ENCODE results near the gene RNF4. TPM values are rescaled to one million over a fixed set of nuclear protein-coding genes. Genes with fewer than 3 reads are reported as not detected.
A peak's percentile ranks its signal among the peaks of the same experiment; 100 is the strongest.

RNF4 gene
- polyA plus RNA-seq, 3 donors, result 28.8 to 41.3 (median 37.0) TPM

DNA sequence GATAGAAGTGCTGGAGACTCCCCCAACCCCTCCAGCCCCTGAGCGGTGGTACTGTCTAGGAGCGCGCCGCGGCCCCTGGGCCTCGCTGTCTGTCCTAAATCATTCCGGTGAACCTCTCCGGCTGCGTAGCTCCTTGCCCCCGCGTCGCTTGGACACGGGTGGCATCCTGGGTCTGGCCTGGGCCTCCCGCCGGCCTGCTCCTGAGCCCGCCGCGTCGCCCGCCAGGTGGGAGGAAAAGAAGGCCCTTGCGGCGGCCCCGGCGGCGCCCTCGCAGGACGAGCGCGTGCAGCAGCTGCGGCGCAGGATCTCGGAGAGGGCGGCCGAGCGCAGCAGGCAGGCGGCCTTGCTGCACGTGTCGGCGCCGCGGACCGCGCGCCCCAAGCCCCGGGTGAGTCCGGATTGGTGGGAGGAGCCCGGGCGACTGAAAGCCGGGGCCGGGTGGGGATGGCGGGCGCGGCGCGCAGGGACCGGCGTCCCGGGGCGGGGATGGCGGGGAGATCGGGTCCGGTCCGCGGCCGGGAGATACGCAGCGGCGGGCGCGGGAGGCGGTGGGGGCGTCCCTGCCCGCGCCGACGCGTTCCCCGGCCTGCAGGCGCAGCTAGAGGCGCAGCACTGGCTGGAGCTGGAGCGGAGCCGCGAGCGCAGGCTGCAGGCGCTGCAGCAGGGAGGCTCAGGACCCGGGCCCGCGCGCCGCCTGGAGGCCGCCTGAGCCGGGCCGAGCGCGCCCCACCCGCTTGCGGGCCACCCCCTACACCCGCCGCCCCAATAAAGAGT lies 6.5 kb upstream of the RNF4 start:
- H2AFZ ChIP-seq (ENCODE audit: insufficient read depth, low read depth, low read length, poor library complexity, severe bottlenecking), result peak overlapping the region; percentile 63

More for the DNA sequence above, 6.5 kb upstream of the RNF4 start:
- Histone ChIP-seq H3K27me3 (ENCODE audit: control insufficient read depth in 2 of 2, insufficient read depth in 2 of 2, low read length in 2 of 2) (peaks cover 11 to 26% of the 10 kb centered on the region in 2 donors), H3K9ac (ENCODE audit: insufficient read depth, low read length, poor library complexity, severe bottlenecking) (peak overlapping the region; percentile 43), H3K4me3 (replicated peaks in 1 of 3; ENCODE audit: low read depth in 2 of 3, low read length in 3 of 3) (peak overlapping the region in 2 of 3 experiments; percentile 6 to 71), H4K20me1 (ENCODE audit: insufficient read depth, low read length) (no peaks in the 10 kb centered on the region), H3K36me3 (replicated peaks in 1 of 2; ENCODE audit: control insufficient read depth in 1 of 2, insufficient read depth in 2 of 2, low read length in 2 of 2) (no peaks in the 10 kb centered on the region), H3K4me1 (ENCODE audit: control insufficient read depth in 1 of 2, insufficient read depth in 2 of 2, low read length in 2 of 2) (peaks cover 8 to 16% of the 10 kb centered on the region in 2 donors), H3K27ac (ENCODE audit: low read depth in 1 of 2, low read length in 2 of 2) (no peak overlapping the region), H3K4me2 (replicated peaks; ENCODE audit: extremely low read depth, low read length, poor library complexity, severe bottlenecking) (peak overlapping the region; percentile 86), H3K9me3 (replicated peaks in 1 of 2; ENCODE audit: control insufficient read depth in 1 of 2, insufficient read depth in 1 of 2, low read length in 2 of 2) (peaks cover 0 to 6% of the 10 kb centered on the region in 2 donors), H3K79me2 (ENCODE audit: insufficient read depth, low read length) (peaks cover 8% of the 10 kb centered on the region)
- H3K4me1 Mint-ChIP-seq, result peaks cover 17% of the 10 kb centered on the region
- DNase-seq, result peak; percentile 39 to 61 (median 58)
- H3K4me3 Mint-ChIP-seq, result peak overlapping the region; percentile 69 to 90
- WGBS (ENCODE audit: insufficient coverage), result 5% methylated on average over 95 of the region's 99 CpGs
- peaks cover 36 to 45% (median 42%) of the 10 kb centered on the region in 3 donors for H3K27me3 Mint-ChIP-seq (ENCODE audit: low read depth in 3 of 3)
- H3K27ac Mint-ChIP-seq, result no peak overlapping the region
- intact Hi-C loops (cut with micrococcal nuclease), result loop anchor here (5.0 kb wide), 2 partner anchors 35 to 40 kb away; no protein-coding TSS in a partner anchor
- peaks cover 0 to 3% (median 0%) of the 10 kb centered on the region in 7 donors for H3K9me3 Mint-ChIP-seq
- peaks cover 0 to 4% of the 10 kb centered on the region in 2 donors for H3K36me3 Mint-ChIP-seq
- TF ChIP-seq, protein P1, sequence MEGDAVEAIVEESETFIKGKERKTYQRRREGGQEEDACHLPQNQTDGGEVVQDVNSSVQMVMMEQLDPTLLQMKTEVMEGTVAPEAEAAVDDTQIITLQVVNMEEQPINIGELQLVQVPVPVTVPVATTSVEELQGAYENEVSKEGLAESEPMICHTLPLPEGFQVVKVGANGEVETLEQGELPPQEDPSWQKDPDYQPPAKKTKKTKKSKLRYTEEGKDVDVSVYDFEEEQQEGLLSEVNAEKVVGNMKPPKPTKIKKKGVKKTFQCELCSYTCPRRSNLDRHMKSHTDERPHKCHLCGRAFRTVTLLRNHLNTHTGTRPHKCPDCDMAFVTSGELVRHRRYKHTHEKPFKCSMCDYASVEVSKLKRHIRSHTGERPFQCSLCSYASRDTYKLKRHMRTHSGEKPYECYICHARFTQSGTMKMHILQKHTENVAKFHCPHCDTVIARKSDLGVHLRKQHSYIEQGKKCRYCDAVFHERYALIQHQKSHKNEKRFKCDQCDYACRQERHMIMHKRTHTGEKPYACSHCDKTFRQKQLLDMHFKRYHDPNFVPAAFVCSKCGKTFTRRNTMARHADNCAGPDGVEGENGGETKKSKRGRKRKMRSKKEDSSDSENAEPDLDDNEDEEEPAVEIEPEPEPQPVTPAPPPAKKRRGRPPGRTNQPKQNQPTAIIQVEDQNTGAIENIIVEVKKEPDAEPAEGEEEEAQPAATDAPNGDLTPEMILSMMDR (IDR thresholded peaks at IDR 0.05), result peak; percentile 61

Measured in CD14-positive monocyte (primary cell).